H1 (cell line): ENCODE results near the gene TOMM40. TPM values are rescaled to one million over a fixed set of nuclear protein-coding genes. Genes with fewer than 3 reads are reported as not detected.

ENCODE experiments used
- KDM5A ChIP-seq: fragments of 200-600 bp; IDR thresholded peaks from 2 replicates; pipeline ENCODE4 v1.7.1; 2012; ENCODE audit warnings: mild to moderate bottlenecking, low read length, inconsistent platforms, mixed read lengths
- polyA plus RNA-seq, 7 experiments: library from polyadenylated mRNA; depleted of rRNA in 3 of 7; stranded (reverse) in 5 of 7; unstranded in 2 of 7; fragments of >200 nt in 5 of 7; fragments of 200-250 nt in 2 of 7; gene quantifications; 1 replicate in 5 of 7; 2 replicates in 1 of 7; 4 replicates in 1 of 7; pipeline versions ENCODE4 v1.2.1 to v1.2.3, GENCODE V29; 2011 to 2013; ENCODE audit warnings: missing spikeins in 2 of 7, mixed read lengths in 2 of 7
- total RNA-seq: library from RNA; stranded (reverse); fragmentation: NEBNext Ultra II Directional; extraction: Animal tissue kit (Norgen Biotek cat#: 25700); gene quantifications from 2 replicates; pipeline ENCODE4 v1.2.1, GENCODE V29; 2021

Gene TOMM40
- total and polyA plus RNA-seq, 2 of the 8 experiments (the other 6 are each of a cell fraction or from before 2014, with no cell fraction given), result 154 to 179 TPM

DNA sequence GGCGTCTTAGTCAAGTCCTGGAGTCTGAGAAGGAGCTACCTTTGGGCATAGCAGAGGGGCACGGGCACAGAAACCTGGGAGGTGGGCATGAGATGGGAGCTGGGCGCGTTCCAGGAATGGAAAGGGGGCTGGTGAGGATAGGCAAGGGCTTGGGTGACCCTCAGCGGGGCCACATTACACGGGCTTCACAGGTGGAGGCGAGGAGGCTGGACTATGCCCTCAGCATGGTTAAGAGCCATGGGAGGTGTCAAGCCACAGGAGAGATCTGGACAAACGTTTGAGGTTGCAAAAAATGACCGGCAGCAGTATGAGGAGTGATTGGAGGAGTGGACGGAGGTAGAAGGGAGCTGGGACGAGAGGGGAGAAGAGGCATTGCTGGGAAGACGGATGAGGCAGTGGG is 23.5 kb upstream of the TOMM40 start (continued):
- TF ChIP-seq KDM5A, result no peak
